Natural killer cell (primary cell): ENCODE results near the gene HIF1A. TPM values are rescaled to one million over a fixed set of nuclear protein-coding genes. Genes with fewer than 3 reads are reported as not detected.

Source experiments
- ATAC-seq, 3 donors: fragments of 150-1000 bp in 2 of 3; fragments of 200-7000 bp in 1 of 3; cut with Tn5 transposase; 1 replicate in 1 of 3; 2 replicates in 2 of 3; pipeline ENCODE4 v1.10.0; 2021; ENCODE audit warnings: mild to moderate bottlenecking in 2 of 3, moderate library complexity in 2 of 3
- DNase-seq, 2 donors: peaks; one replicate each; pipeline versions ENCODE4 v3.0.0 to v3.0.0-alpha.2; 2013 to 2021; ENCODE audit warnings: mixed read lengths in 1 of 2
- H3K27ac ChIP-seq: one replicate; pipeline ENCODE4 v1.5.1; 2013; ENCODE audit warnings: mild to moderate bottlenecking, low read length
- H3K27me3 ChIP-seq: one replicate; pipeline ENCODE4 v1.6.1; 2013; ENCODE audit warnings: low read length; ENCODE audit not compliant: control insufficient read depth, insufficient read depth
- H3K36me3 ChIP-seq: one replicate; pipeline ENCODE4 v1.6.1; 2013; ENCODE audit warnings: low read length; ENCODE audit not compliant: control insufficient read depth, insufficient read depth
- H3K4me1 ChIP-seq: one replicate; pipeline ENCODE4 v1.6.1; 2013; ENCODE audit warnings: low read length; ENCODE audit not compliant: control insufficient read depth, insufficient read depth
- H3K4me3 ChIP-seq: one replicate; pipeline ENCODE4 v1.5.1; 2013; ENCODE audit warnings: low read length
- H3K9me3 ChIP-seq: one replicate; pipeline ENCODE4 v1.6.1; 2013; ENCODE audit warnings: low read length; ENCODE audit not compliant: control insufficient read depth, insufficient read depth
- H3K27ac Mint-ChIP-seq, 2 donors: one replicate each; pipeline ENCODE4 v1.8.0; 2022; ENCODE audit warnings: mild to moderate bottlenecking in 2 of 2, mixed read lengths in 2 of 2, moderate library complexity in 1 of 2
- H3K27me3 Mint-ChIP-seq, 2 donors: one replicate each; pipeline ENCODE4 v1.8.0; 2022; ENCODE audit warnings: low read depth in 2 of 2, mixed read lengths in 2 of 2
- H3K36me3 Mint-ChIP-seq: one replicate; pipeline ENCODE4 v1.8.0; 2022; ENCODE audit warnings: mixed read lengths
- H3K4me1 Mint-ChIP-seq, 2 donors: one replicate each; pipeline ENCODE4 v1.8.0; 2022; ENCODE audit warnings: mixed read lengths in 2 of 2
- H3K4me3 Mint-ChIP-seq: one replicate; pipeline ENCODE4 v1.8.0; 2022; ENCODE audit warnings: mild to moderate bottlenecking, moderate library complexity, mixed read lengths
- H3K9me3 Mint-ChIP-seq, 2 donors: one replicate each; pipeline ENCODE4 v1.8.0; 2022; ENCODE audit warnings: mixed read lengths in 2 of 2
- WGBS: methylation state at CpG from one replicate; pipeline ENCODE4 v1.1.7; 2013; ENCODE audit warnings: missing lambda C conversion rate; ENCODE audit not compliant: insufficient coverage; 5-methylcytosine and 5-hydroxymethylcytosine counted together
- intact Hi-C: fragments of 100-400 bp; cut with micrococcal nuclease; formaldehyde crosslinking; loops from one replicate; pipeline ENCODE4 v1.14.2; 2022
- total RNA-seq, 4 donors: library from RNA; stranded (reverse); fragments of 120-200 nt in 1 of 4; gene quantifications; one replicate each; pipeline versions ENCODE4 v1.2.3 to v1.2.4, GENCODE V29; 2013 to 2022
- TF ChIP-seq, protein P1 (sequence below): fragments of 200-600 bp; IDR thresholded peaks from one replicate; pipeline ENCODE4 v1.8.0; 2022; ENCODE audit warnings: antibody characterized with exemption

HIF1A gene
- total RNA-seq, 3 donors from 2014 or later (not counting 1 experiment from before 2014, with no cell fraction given): 174 to 184 (median 177) TPM

GRCh38 chr14:61659582-61659981 lies 35.7 kb upstream of the HIF1A start:
- no peak overlapping the region for H3K27ac ChIP-seq
- no peak for ATAC-seq
- Mint-ChIP-seq H3K4me3 (no peak overlapping the region), H3K27ac (peak overlapping the region; percentile 91 to 96), H3K4me1 (peaks cover 45 to 53% of the 10 kb centered on the region in 2 donors), H3K27me3 (no peaks in the 10 kb centered on the region), H3K36me3 (no peaks in the 10 kb centered on the region), H3K9me3 (peaks cover 0 to 3% of the 10 kb centered on the region in 2 donors)
- no peaks in the 10 kb centered on the region for H3K27me3 ChIP-seq
- H3K4me3 ChIP-seq: no peak overlapping the region
- intact Hi-C loops: no loop called here
- TF ChIP-seq, protein P1, sequence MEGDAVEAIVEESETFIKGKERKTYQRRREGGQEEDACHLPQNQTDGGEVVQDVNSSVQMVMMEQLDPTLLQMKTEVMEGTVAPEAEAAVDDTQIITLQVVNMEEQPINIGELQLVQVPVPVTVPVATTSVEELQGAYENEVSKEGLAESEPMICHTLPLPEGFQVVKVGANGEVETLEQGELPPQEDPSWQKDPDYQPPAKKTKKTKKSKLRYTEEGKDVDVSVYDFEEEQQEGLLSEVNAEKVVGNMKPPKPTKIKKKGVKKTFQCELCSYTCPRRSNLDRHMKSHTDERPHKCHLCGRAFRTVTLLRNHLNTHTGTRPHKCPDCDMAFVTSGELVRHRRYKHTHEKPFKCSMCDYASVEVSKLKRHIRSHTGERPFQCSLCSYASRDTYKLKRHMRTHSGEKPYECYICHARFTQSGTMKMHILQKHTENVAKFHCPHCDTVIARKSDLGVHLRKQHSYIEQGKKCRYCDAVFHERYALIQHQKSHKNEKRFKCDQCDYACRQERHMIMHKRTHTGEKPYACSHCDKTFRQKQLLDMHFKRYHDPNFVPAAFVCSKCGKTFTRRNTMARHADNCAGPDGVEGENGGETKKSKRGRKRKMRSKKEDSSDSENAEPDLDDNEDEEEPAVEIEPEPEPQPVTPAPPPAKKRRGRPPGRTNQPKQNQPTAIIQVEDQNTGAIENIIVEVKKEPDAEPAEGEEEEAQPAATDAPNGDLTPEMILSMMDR: no peak
- no peaks in the 10 kb centered on the region for H3K36me3 ChIP-seq
- H3K9me3 ChIP-seq: no peaks in the 10 kb centered on the region
- DNase-seq: no peak
- WGBS: 86% methylated on average over 1 of the region's 2 CpGs
- peaks cover 40% of the 10 kb centered on the region for H3K4me1 ChIP-seq

DNA sequence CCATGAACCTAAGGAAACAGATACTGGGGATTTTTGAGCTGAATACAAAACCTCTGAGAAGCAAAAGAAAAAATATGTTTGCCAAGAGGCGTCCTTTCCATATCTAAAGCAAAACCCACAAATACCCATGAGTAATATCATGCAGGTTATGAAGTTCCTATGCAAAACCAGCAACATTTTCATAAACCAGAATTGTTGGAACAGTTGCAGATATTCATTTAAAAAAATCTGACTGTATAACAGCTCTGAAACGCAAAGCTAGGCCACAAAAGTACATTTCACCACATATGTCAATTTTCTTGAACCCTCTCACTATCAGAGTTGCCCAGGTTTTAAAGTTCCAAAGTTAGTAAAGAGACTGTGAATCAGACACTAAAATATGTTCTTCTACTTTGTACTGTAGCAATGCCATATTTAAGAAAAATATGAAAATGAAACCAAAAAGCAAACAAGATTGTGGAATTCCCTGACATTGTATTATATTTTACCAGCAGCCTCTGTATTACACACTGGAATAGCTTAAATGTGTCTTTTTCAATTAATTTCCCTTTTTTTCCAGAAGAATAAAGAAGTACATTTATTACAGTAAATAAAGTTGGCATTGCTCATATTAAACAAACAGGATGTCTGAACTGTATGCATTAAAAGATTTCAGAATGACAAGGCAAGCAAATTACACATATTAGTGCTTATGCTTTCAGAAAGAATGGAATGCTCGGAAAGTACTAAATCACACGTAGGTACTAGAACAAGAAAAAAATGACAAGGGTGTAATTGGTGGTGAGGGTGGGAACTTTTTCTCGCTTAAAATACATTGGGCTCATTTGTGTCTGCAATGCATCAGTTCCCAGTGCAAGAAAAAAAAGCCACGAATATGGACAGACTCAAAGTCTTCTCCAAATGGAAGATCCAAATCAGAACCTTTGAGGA lies 33.6 kb upstream of the HIF1A start:
- DNase-seq: peak in 1 of 2 donors; percentile 43
- H3K9me3 Mint-ChIP-seq: peaks cover 0 to 3% of the 10 kb centered on the region in 2 donors
- no peaks in the 10 kb centered on the region for H3K27me3 Mint-ChIP-seq
- peak overlapping the region; percentile 91 to 96 for H3K27ac Mint-ChIP-seq
- H3K4me3 ChIP-seq: no peak overlapping the region
- no peaks in the 10 kb centered on the region for H3K36me3 ChIP-seq
- ATAC-seq: peak; percentile 20 to 34 (median 25)
- peak overlapping the region; percentile 84 for H3K27ac ChIP-seq
- peak overlapping the region; percentile 76 for H3K4me3 Mint-ChIP-seq
- TF ChIP-seq, protein P1: no peak
- no peaks in the 10 kb centered on the region for H3K36me3 Mint-ChIP-seq
- intact Hi-C loops: loop anchor here (1.0 to 10.0 kb wide), 5 partner anchors 10 to 317 kb away; partner anchors contain the start of gene HIF1A
- H3K4me1 Mint-ChIP-seq: peaks cover 49 to 50% of the 10 kb centered on the region in 2 donors
- peaks cover 35% of the 10 kb centered on the region for H3K4me1 ChIP-seq
- 22% methylated on average over 6 of the region's 6 CpGs for WGBS
- H3K27me3 ChIP-seq: no peaks in the 10 kb centered on the region
- no peaks in the 10 kb centered on the region for H3K9me3 ChIP-seq

DNA sequence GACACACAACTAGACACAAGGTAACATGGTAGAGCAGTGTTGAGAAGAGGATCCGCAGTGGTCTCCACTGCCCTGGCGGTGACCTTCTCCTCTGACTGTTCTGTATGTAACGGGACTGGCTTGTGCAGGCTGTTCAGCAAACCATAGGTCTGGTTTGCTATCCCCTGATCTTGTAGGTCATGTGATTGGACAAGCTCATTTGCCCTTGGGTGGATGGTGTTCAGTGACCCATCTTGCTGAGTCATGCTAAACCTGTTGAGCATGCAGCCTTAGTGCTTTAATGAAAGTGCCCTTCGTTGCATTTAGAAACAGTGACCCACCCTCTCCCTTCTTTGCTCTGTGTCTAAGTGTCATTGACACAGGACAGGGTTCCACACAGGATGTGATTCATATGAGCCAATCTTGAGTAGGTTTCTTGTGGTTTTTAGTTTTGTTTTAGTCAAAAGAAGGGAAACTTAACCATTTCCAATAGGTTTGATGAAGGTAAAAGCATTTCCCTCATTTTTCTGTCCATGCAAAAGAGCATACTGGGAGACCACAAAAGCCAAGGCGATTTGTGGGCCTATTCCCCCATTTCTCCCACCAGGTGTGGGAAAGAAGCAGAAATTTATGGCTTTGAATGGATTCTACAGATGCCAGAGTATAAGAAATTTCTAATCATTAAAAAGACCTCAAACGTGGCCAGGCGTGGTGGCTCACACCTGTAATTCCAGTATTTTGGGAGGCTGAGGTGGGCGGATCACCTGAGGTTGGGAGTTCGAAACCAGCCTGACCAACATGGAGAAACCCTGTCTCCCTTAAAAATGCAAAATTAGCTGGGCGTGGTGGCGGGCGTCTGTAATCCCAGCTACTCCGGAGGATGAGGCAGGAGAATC lies 32.6 kb upstream of the HIF1A start:
- WGBS: 53% methylated on average over 12 of the region's 13 CpGs
- Histone ChIP-seq H3K4me1 (peaks cover 42% of the 10 kb centered on the region), H3K27ac (peak overlapping the region; percentile 84), H3K36me3 (no peaks in the 10 kb centered on the region), H3K4me3 (no peak overlapping the region), H3K9me3 (no peaks in the 10 kb centered on the region), H3K27me3 (no peaks in the 10 kb centered on the region)
- Mint-ChIP-seq H3K9me3 (peaks cover 0 to 3% of the 10 kb centered on the region in 2 donors), H3K36me3 (no peaks in the 10 kb centered on the region), H3K27me3 (no peaks in the 10 kb centered on the region), H3K4me3 (peak overlapping the region; percentile 76), H3K4me1 (peaks cover 49 to 56% of the 10 kb centered on the region in 2 donors), H3K27ac (peak overlapping the region; percentile 91 to 96)
- peak; percentile 40 to 82 for DNase-seq
- peak; percentile 88 to 96 (median 95) for ATAC-seq
- TF ChIP-seq, protein P1: no peak
- intact Hi-C loops: loop anchor here (1.0 to 10.0 kb wide), 5 partner anchors 9 to 318 kb away; partner anchors contain the start of gene HIF1A
